ENCODE data around the gene IGFN1. TPM values are rescaled to one million over a fixed set of nuclear protein-coding genes. Genes with fewer than 3 reads are reported as not detected.

IGFN1 gene
- total and polyA plus RNA-seq, 9 of the 15 experiments (the other 6 are each of a cell fraction or from before 2014, with no cell fraction given) = 0.04 TPM; not detected in 8

DNA sequence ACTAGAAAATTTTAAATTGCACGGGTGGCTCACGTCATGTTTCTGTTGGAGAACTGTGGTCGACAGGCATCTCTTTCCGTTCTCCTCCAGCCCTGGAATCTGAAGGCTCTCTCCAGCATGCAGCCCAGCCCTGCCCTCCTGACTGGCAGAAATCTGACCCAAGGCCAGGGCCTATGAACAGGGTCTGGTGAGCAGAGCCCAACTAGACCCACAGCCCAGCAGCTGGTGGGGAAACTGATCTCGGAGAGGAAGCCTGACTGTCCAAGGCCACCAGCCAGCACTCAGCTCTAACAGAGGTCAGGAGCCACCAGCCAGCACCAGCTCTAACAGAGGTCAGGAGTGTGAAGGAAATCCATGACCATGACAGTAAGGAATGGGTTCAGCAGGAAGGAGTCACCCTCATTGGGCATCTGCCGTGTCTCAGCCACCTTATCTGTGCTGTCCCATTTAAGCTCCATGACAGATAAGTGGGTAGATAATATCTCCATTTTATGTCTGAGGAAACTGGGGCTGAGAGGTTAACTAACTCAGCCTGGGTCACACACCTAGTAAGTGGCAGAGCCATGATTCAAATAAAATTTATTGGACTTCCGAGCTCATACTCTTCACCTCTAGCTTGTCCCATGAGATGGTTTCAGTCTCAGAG is 72.5 kb downstream of the IGFN1 start:
- Histone ChIP-seq H3K4me2 (ENCODE audit: insufficient read depth, low read length) (no peak overlapping the region), H3K36me3 (ENCODE audit: control insufficient read depth, insufficient read depth, low read length) (no peaks in the 10 kb centered on the region), H4K20me1 (replicated peaks; ENCODE audit: control insufficient read depth, insufficient read depth, low read length) (no peaks in the 10 kb centered on the region), H3K9me1 (ENCODE audit: control insufficient read depth, insufficient read depth, low read length) (peaks cover 9% of the 10 kb centered on the region), H3K79me2 (ENCODE audit: control insufficient read depth, insufficient read depth, low read length) (no peaks in the 10 kb centered on the region), H2AFZ (ENCODE audit: low read depth, low read length) (no peak overlapping the region), H3K9ac (ENCODE audit: insufficient read depth in 1 of 2, low read depth in 2 of 2, low read length in 2 of 2) (peak overlapping the region in 1 of 2 experiments; percentile 10; a peak in 1 of 4 replicates), H3K9me3 (replicated peaks; ENCODE audit: control insufficient read depth, insufficient read depth, low read depth, low read length) (no peaks in the 10 kb centered on the region), H3K4me1 (replicated peaks in 1 of 2; ENCODE audit: control insufficient read depth in 2 of 2, insufficient read depth in 2 of 2, low read length in 2 of 2) (peaks cover 0 to 11% of the 10 kb centered on the region in 2 experiments; a peak in 2 of 5 replicates), H3K4me3 (no peak overlapping the region), H3K27me3 (ENCODE audit: control insufficient read depth in 2 of 2, insufficient read depth in 2 of 2, low read length in 2 of 2) (peaks cover 11 to 54% of the 10 kb centered on the region in 2 experiments; a peak in 4 of 5 replicates), H3K27ac (ENCODE audit: extremely low read depth, low read depth, low read length) (no peak overlapping the region)
- FAIRE-seq (no peak), DNase-seq (ENCODE audit: extremely low read depth in 1 of 4, low spot score in 3 of 4) (no peak), ATAC-seq (no peak)
- intact Hi-C loops (cut with micrococcal nuclease) = no loop called here
- TF ChIP-seq BCOR (IDR thresholded peaks at IDR 0.05) (no peak), ZNF224 (CRISPR knock-in tag; IDR thresholded peaks at IDR 0.05) (no peak), ZKSCAN8 (CRISPR knock-in tag; IDR thresholded peaks at IDR 0.05) (no peak), PHB2 (IDR thresholded peaks at IDR 0.05; ENCODE audit: low read depth) (no peak)
- CTCF ChIA-PET (ENCODE audit: low intra/inter-chr PET ratio) = interaction anchor here (0.5 kb wide), 1 partner anchor 215 kb away, joined by 3 read pairs; no protein-coding TSS in a partner anchor
- POLR2A ChIA-PET = interaction anchor here (0.7 to 1.4 kb wide), 6 partner anchors 11 to 158 kb away, joined by 3 read pairs; no protein-coding TSS in a partner anchor
- no TSS peak for BruUV-seq (replicated peaks)
- in situ Hi-C loops (cut with MboI) = no loop called here
- WGBS (ENCODE audit: insufficient coverage, low coverage, missing lambda C conversion rate) = under 1% methylated on average over 7 of the region's 7 CpGs

DNA sequence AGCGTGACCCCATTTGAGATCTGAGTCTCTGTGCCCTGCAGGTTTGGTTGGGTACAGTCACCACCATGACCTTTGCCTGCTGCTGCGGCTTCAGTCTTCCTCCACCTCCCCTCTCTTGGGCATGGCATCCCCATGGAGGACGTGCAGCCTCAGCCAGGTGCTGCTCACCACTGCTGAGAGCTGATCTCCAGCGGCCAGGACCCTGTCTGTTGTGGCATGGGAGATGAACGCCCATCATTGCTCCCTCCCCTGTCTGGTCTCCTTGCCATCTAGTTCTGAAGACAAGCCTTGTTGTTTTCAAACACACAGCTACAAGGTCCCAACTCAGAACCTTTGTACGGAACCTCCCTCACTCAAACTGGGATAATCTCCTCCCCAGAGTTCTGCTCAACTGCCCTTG is 73.4 kb downstream of the IGFN1 start:
- POLR2A ChIA-PET = interaction anchor here (0.5 to 1.4 kb wide), 3 partner anchors 10 to 134 kb away, joined by 3 read pairs; no protein-coding TSS in a partner anchor
- H3K4me2 ChIP-seq (ENCODE audit: insufficient read depth, low read length) = no peak overlapping the region
- ATAC-seq (no peak), FAIRE-seq (no peak), DNase-seq (ENCODE audit: extremely low read depth in 1 of 4, low spot score in 3 of 4) (no peak)
- CTCF ChIA-PET (ENCODE audit: low intra/inter-chr PET ratio) = no interaction called here
- H3K9me3 ChIP-seq (replicated peaks; ENCODE audit: control insufficient read depth, insufficient read depth, low read depth, low read length) = no peaks in the 10 kb centered on the region
- H3K27me3 ChIP-seq (ENCODE audit: control insufficient read depth in 2 of 2, insufficient read depth in 2 of 2, low read length in 2 of 2) = peaks cover 14 to 57% of the 10 kb centered on the region in 2 experiments; a peak in 4 of 5 replicates
- no peak overlapping the region for H3K4me3 ChIP-seq
- H3K79me2 ChIP-seq (ENCODE audit: control insufficient read depth, insufficient read depth, low read length) = no peaks in the 10 kb centered on the region
- no peak overlapping the region for H3K9ac ChIP-seq (ENCODE audit: insufficient read depth in 1 of 2, low read depth in 2 of 2, low read length in 2 of 2)
- no peak overlapping the region for H3K27ac ChIP-seq (ENCODE audit: extremely low read depth, low read depth, low read length)
- H3K9me1 ChIP-seq (ENCODE audit: control insufficient read depth, insufficient read depth, low read length) = peaks cover 6% of the 10 kb centered on the region
- 1% methylated on average over 6 of the region's 6 CpGs for WGBS (ENCODE audit: insufficient coverage, low coverage, missing lambda C conversion rate)
- no peak overlapping the region for H2AFZ ChIP-seq (ENCODE audit: low read depth, low read length)
- no peaks in the 10 kb centered on the region for H4K20me1 ChIP-seq (replicated peaks; ENCODE audit: control insufficient read depth, insufficient read depth, low read length)
- peaks cover 0 to 9% of the 10 kb centered on the region in 2 experiments; a peak in 2 of 5 replicates for H3K4me1 ChIP-seq (replicated peaks in 1 of 2; ENCODE audit: control insufficient read depth in 2 of 2, insufficient read depth in 2 of 2, low read length in 2 of 2)
- no peaks in the 10 kb centered on the region for H3K36me3 ChIP-seq (ENCODE audit: control insufficient read depth, insufficient read depth, low read length)
- in situ Hi-C loops (cut with MboI) = no loop called here
- intact Hi-C loops (cut with micrococcal nuclease) = no loop called here
- BruUV-seq (replicated peaks) = no TSS peak
- no peak for TF ChIP-seq CHCHD3 (CRISPR knock-in tag; IDR thresholded peaks at IDR 0.05)
- no peak for TF ChIP-seq ZBTB8A (IDR thresholded peaks at IDR 0.05; ENCODE audit: partially characterized antibody)
- TF ChIP-seq, protein P1, sequence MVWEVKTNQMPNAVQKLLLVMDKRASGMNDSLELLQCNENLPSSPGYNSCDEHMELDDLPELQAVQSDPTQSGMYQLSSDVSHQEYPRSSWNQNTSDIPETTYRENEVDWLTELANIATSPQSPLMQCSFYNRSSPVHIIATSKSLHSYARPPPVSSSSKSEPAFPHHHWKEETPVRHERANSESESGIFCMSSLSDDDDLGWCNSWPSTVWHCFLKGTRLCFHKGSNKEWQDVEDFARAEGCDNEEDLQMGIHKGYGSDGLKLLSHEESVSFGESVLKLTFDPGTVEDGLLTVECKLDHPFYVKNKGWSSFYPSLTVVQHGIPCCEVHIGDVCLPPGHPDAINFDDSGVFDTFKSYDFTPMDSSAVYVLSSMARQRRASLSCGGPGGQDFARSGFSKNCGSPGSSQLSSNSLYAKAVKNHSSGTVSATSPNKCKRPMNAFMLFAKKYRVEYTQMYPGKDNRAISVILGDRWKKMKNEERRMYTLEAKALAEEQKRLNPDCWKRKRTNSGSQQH (CRISPR knock-in tag; IDR thresholded peaks at IDR 0.05) = no peak
- TF ChIP-seq MCM3 (IDR thresholded peaks at IDR 0.05) = no peak
- no peak for TF ChIP-seq EZH2 (IDR thresholded peaks at IDR 0.05; ENCODE audit: borderline replicate concordance, low read depth, low read length)
- TF ChIP-seq ZKSCAN8 (CRISPR knock-in tag; IDR thresholded peaks at IDR 0.05) = no peak
- TF ChIP-seq, protein P2, sequence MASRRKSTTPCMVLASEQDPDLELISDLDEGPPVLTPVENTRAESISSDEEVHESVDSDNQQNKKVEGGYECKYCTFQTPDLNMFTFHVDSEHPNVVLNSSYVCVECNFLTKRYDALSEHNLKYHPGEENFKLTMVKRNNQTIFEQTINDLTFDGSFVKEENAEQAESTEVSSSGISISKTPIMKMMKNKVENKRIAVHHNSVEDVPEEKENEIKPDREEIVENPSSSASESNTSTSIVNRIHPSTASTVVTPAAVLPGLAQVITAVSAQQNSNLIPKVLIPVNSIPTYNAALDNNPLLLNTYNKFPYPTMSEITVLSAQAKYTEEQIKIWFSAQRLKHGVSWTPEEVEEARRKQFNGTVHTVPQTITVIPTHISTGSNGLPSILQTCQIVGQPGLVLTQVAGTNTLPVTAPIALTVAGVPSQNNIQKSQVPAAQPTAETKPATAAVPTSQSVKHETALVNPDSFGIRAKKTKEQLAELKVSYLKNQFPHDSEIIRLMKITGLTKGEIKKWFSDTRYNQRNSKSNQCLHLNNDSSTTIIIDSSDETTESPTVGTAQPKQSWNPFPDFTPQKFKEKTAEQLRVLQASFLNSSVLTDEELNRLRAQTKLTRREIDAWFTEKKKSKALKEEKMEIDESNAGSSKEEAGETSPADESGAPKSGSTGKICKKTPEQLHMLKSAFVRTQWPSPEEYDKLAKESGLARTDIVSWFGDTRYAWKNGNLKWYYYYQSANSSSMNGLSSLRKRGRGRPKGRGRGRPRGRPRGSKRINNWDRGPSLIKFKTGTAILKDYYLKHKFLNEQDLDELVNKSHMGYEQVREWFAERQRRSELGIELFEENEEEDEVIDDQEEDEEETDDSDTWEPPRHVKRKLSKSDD (conservative IDR thresholded peaks at IDR 0.05; ENCODE audit: low read length) = no peak

Data from K562 (cell line).